HG02588 (cell line): ENCODE measurements around the gene RBM48.
"Not testable (repeated sequence)": the region's sequence is repeated elsewhere in the genome, so short reads cannot be mapped to it uniquely, and the experiment has no call there.

Experiments
- ATAC-seq: cut with Tn5 transposase; IDR thresholded peaks from one replicate; pipeline ENCODE4 v1.9.1; 2021; ENCODE audit warnings: mild to moderate bottlenecking, moderate library complexity; ENCODE audit not compliant: unreplicated experiment

The RBM48 gene

GRCh38 chr7:92543542-92543941 is 14.9 kb downstream of the RBM48 start:
- ATAC-seq = not testable (repeated sequence)

DNA sequence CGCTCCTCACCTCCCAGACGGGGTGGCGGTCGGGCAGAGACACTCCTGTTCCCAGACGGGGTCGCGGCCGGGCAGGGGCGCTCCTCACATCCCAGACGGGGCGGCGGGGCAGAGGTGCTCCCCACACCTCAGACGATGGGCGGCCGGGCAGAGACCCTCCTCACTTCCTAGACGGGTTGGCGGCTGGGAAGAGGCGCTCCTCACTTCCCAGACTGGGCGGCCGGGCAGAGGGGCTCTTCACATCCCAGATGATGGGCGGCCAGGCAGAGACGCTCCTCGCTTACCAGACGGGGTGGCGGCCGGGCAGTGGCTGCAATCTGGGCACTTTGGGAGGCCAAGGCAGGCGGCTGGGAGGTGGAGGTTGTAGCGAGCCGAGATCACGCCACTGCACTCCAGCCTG is 16.5 kb downstream of the RBM48 start:
- ATAC-seq = not testable (repeated sequence)

GRCh38 chr7:92546856-92547497 is 18.4 kb downstream of the RBM48 start:
- no peak for ATAC-seq

- ATAC-seq = no peak
Measured at GRCh38 chr7:92547579-92547978, 19.0 kb downstream of the RBM48 start.

- no peak for ATAC-seq
Measured at GRCh38 chr7:92550194-92550593, 21.6 kb downstream of the RBM48 start.

- ATAC-seq = no peak
Measured at GRCh38 chr7:92557249-92557648, 28.7 kb downstream of the RBM48 start.

- no peak for ATAC-seq
Measured at GRCh38 chr7:92557808-92558362, 29.3 kb downstream of the RBM48 start.

DNA sequence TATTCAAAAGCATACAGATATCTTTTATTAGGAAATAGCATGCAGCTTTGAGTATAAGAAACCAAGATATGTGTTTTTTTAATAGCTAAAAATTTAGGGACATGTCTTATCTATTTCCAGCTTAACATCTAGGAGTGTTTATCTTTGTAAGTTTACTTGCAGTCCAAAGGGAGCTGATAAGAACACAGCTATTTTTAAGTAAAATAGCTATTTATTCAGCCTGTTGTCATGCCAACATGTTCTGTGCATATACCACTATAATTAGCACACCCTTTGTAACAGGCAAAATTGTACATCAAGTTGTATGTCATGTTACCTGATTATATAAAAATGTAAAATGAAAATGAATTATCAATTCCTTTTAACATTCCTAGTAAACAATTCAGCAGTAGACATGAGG is 32.0 kb downstream of the RBM48 start:
- ATAC-seq = no peak

DNA sequence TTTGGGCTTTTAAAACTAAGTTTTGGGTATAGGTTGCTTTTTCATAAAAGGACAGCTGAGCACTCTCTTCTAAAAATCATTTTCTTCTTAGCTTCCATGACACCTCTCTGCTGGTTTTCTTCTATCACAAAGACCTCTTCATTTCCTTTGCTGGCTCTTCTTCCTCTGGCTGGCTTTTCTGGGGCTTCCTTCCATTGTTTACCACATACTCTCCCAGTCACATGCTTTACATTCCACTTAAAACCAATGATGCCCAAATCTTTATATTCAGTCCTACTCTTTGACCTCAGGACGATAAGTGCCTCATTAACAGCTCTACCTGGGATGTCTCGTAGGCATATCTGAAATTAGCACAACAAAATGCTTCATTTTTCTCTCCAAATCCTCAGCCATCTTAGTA is 34.8 kb downstream of the RBM48 start:
- ATAC-seq = no peak

DNA sequence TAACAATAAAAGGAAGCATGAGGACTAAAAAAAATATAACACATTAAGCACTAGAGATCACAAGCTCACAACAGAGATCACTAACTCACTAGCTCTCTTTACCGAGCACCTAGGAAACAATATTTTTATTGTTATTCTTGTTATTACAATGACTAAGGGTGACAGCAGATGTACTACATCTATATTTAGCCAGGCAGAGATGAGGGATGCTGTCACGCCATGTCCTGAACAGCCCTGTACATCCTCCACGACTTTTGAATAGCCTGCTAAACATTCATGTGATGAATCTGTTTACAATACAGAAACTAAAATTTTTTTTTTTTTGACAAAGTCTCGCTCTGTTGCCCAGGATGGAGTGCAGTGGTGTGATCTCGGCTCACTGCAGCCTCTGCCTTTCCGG is 38.9 kb downstream of the RBM48 start:
- no peak for ATAC-seq

- ATAC-seq = no peak
Measured at GRCh38 chr7:92569137-92569536, 40.5 kb downstream of the RBM48 start.

DNA sequence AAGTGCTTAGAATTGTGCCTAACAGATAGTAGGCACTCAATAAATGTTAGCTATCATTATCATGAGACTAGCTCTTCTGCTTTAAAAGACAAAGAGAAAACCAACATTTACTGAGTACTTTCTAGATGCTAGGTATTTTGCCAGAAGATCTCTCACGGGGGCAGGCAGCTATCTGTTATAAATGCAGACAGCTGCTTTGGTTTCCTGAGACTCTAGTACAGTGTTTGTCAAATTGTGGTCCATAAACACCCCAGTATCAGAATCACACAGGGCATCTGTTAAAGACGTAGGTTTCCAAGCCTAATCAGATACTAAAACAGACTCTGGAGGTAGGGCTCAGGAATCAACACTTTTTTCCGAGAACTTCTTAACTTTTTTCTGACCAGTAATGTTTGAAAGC is 47.7 kb downstream of the RBM48 start:
- ATAC-seq = no peak

DNA sequence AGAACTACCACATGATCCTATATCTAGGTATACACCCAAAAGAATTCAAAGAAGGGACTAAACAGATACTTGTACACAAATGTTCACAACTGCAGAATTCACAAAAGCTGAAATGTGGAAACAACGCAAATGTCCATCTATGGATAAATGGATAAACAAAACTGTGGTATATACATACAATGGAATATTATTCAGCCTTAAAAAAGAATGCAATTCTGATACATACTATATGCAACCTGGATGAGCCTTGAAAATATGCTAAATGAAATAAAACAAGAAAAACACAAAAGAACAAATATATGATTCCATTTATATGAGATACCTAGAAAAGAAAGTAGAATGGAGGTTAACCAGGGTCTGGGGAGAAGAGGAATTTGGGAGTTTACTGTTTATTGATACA is 54.4 kb downstream of the RBM48 start:
- ATAC-seq = no peak

DNA sequence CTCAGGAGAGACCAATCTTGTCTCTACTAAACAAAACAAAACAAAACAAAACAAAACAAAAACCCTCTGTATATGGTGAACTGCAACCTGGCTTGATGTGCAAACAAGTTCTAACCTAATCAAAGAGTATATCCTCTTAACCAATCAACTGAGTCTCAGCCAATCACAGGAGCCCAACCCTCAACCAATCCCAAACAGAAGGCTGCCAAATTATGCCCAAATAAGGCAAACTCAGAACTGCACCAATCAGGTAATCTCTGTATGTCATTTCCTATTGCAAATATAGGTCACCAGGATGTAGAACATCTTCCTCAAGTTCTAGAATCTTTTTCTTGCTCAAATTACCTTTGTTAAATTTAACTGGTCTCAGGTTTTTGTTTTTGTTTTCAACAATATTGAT is 56.4 kb downstream of the RBM48 start:
- no peak for ATAC-seq

- no peak for ATAC-seq
Measured at GRCh38 chr7:92586403-92586802, 57.8 kb downstream of the RBM48 start.

DNA sequence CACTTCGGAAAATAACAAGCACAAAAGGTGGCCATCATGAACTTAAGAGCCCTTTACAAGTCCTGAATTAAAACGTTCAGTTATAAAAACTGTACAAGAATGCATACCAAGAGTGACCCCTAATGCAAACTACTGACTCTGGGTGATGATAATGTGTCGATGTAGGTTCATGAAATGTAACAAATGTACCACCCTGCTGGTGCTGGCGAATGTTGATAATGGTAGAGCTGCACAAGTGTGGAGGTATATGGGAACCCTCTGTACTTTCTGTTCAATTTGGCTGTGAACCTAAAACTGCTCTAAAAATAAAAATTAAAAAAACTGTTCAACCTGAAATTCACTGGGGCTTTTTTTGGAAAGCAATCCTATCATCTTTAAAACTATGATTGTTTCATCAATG is 58.2 kb downstream of the RBM48 start:
- no peak for ATAC-seq
